HFF-Myc (cell line): ENCODE results near the gene CDH4.
A peak's percentile ranks its signal among the peaks of the same experiment; 100 is the strongest.

ENCODE experiments used
- DNase-seq: peaks from one replicate; pipeline ENCODE4 v3.0.0-alpha.2; 2011; ENCODE audit warnings: low read depth; ENCODE audit errors: extremely low read depth
- H3K4me3 ChIP-seq: replicated peaks from 2 replicates; pipeline ENCODE4 v1.5.1; 2011; ENCODE audit warnings: low read depth, mild to moderate bottlenecking, control low read depth, low read length
- TF ChIP-seq, protein P1 (sequence below): IDR thresholded peaks from 2 replicates; pipeline ENCODE4 v1.5.1; 2012; ENCODE audit warnings: mild to moderate bottlenecking, low read depth, low read length, control low read depth; ENCODE audit errors: missing control alignments

Gene CDH4

DNA sequence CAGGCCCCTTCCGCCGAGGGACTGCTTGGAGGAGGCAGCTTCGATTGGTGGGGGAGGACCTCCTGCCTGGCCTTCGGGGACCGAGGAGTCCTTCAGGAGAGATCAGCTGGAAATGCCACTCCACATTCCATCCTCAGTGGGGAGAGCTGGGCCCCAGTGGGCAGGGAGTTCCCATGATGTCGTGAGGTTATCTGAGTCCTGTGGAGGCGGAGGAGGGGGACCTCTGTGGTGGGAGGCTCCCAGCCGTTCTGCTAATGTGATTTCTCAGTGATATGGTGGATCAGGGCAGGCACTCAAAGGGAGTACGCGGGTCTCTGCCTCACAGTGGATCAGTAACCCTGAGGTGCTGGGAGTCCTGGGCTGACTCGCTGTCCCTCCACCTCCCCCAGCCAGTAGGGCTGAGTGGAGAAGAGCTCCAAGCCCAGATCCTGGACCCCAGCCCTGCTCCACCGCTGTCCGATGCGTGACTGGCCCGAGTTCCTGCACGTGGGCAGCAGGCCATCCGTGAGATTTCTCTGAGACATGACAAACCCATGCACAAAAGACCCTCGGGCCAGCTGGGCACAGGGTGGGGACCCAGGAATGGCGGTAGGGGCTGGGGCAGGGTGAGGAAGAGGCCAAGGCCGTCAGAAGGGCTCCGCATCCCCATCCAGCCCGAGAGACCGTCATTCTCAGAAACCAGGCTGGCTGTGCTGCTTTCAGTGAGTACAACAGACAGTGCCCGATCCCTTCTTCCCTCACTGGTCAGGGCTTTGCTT lies 617.9 kb downstream of the CDH4 start:
- DNase-seq: no peak
- TF ChIP-seq, protein P1, sequence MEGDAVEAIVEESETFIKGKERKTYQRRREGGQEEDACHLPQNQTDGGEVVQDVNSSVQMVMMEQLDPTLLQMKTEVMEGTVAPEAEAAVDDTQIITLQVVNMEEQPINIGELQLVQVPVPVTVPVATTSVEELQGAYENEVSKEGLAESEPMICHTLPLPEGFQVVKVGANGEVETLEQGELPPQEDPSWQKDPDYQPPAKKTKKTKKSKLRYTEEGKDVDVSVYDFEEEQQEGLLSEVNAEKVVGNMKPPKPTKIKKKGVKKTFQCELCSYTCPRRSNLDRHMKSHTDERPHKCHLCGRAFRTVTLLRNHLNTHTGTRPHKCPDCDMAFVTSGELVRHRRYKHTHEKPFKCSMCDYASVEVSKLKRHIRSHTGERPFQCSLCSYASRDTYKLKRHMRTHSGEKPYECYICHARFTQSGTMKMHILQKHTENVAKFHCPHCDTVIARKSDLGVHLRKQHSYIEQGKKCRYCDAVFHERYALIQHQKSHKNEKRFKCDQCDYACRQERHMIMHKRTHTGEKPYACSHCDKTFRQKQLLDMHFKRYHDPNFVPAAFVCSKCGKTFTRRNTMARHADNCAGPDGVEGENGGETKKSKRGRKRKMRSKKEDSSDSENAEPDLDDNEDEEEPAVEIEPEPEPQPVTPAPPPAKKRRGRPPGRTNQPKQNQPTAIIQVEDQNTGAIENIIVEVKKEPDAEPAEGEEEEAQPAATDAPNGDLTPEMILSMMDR: no peak
- no peak overlapping the region for H3K4me3 ChIP-seq

DNA sequence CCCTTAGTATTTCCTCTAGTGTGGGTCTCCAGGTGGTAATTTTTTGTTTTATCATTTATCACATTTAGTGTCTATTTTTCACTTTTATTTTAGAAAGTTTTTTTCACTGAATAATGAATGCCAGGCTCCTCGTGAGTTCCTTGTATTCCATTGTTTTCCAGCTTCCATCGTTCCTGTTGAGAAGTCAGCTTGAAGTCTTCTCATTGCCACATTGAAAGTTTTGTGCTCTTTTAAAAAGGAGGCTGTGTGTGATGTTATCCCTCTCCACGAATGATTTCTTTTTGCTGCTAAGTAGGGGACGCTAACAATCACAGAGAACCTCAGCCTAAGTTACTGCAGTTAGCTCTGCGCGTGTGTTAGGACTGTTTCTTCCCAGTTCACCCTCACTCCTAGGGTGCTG lies 619.1 kb downstream of the CDH4 start:
- no peak for DNase-seq
- H3K4me3 ChIP-seq: no peak overlapping the region
- TF ChIP-seq, protein P1: no peak

DNA sequence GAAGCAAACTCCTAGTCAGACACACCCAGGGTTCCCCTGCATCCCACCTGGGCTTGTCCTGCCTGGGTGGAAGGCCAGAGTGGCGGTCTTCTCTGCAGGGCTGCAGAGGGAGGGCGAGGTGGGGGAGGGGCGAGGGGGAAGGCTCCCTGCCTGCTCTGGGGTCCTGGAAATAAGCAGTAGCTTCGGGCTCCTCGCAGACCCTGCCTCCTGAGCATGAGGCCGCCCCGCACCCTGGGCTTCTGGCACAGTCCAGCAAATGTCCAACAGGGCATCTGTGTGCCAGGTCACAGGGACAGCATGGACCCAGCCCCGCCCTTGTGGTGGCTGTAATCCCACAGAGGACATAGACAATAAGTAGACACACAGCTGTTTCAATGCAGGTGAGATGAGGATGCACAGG lies 619.9 kb downstream of the CDH4 start:
- TF ChIP-seq, protein P1: no peak
- H3K4me3 ChIP-seq: no peak overlapping the region
- no peak for DNase-seq

DNA sequence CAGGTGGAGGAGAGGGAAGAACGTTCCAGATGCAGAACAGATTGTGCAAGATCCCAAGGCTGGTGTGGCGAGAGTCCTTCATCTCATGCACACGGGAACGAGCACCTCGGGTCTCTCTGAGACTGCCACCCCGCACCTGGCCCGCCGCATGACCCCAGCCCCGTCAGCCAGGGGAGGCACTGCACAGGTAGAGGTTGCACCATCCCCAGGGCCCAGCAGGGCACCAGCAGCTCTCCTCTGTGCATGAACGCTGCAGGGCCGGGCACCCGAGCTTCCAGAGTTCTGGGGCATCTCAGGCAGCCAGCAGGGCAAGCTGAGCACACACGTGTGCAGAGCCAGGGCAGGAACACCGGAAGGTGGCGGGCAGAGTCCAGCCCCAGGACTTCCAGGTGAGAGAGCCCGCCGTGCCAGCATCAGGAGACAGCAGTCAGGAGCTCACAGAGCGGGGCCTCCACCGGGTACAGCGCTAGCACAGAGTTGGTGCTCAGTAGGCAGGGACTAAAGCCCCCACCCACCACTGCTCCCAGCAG lies 620.4 kb downstream of the CDH4 start:
- TF ChIP-seq, protein P1: no peak
- DNase-seq: no peak

DNA sequence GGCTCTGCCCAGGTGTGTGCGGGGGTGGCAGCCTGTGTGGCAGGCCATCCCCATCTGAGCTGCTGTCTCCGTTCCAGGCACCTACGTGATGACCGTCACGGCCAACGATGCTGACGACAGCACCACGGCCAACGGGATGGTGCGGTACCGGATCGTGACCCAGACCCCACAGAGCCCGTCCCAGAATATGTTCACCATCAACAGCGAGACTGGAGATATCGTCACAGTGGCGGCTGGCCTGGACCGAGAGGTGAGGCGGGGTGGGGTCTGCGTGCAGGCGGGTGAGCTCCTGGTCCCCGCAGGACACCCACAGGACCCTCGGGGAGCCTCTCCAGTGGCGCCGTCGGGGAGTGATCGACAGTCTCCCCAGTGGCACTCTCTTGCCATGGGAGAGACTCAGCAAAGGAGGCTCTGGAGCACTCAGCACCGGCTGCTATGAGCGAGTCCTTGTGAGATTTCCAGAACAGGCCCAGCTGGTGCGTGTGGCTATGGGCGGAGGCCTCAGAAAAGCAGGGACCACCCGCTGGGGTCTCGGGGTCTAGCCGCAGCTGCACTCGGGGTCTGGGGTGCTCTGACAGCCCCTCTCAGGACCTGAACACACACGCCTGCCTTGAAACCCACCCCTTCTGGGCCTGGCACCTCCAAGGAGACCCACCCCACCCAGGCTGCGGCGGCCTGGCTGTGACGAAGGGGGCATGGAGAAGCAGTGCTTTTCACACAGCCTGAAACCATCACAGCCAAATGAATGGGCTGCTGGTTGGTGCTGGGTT lies 621.8 kb downstream of the CDH4 start:
- no peak overlapping the region for H3K4me3 ChIP-seq
- no peak for DNase-seq
- TF ChIP-seq, protein P1: no peak

More for the DNA sequence above, 620.4 kb downstream of the CDH4 start:
- no peak overlapping the region for H3K4me3 ChIP-seq

DNA sequence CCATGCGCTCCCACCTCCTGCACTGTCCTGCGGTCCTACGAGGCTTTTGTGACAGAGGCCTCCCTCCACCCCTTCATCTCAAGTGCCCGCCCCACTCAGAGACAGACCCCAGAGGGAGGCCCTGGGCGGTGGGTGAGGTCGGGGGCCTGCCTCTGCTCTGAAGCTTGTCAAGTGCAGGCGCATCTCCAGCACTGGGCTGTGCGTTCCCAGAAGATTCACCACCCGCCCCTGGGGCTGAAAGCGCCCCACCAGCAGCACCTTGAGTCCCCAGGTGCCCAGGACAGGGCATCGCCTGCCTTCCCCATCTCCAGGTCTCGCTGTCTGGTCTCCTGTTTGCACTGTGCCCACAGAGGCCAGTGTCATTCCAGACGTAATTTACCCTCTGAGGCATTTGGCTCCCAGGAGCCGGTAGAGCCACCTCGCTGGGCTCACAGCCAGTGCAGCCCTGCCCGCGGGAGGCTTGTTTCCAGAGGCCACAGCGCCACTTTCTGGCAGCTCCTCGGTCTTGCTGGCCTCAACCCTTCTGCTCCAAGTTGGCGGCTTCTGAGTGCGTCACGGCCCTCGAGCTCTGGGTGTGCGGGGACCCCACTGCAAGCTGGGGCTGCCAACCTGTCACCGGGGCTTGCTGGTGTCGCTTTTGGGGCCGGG lies 622.5 kb downstream of the CDH4 start:
- TF ChIP-seq, protein P1: peak; percentile 8
- no peak for DNase-seq
- no peak overlapping the region for H3K4me3 ChIP-seq
